Stimulated activated naive CD8-positive, alpha-beta T cell treated with anti-CD3 and anti-CD28 coated beads, Interleukin-15, amount 100 ng/mL, for 72 hours (primary cell): ENCODE measurements around the gene BDKRB2.
A peak's percentile ranks its signal among the peaks of the same experiment; 100 is the strongest.

ENCODE experiments used
- ATAC-seq: fragments of 150-1000 bp; cut with Tn5 transposase; 2 replicates; pipeline ENCODE4 v1.10.0; 2021; ENCODE audit warnings: mild to moderate bottlenecking, moderate library complexity
- DNase-seq, 2 donors: peaks; one replicate each; pipeline ENCODE4 v3.0.0; 2021 to 2022
- H3K27ac Mint-ChIP-seq, 2 donors: one replicate each; pipeline ENCODE4 v1.8.0; 2022; ENCODE audit warnings: mild to moderate bottlenecking in 2 of 2, mixed read lengths in 2 of 2, moderate library complexity in 2 of 2
- H3K27me3 Mint-ChIP-seq: one replicate; pipeline ENCODE4 v1.8.0; 2022; ENCODE audit warnings: mixed read lengths
- H3K4me1 Mint-ChIP-seq: one replicate; pipeline ENCODE4 v1.8.0; 2022; ENCODE audit warnings: mild to moderate bottlenecking, mixed read lengths
- H3K4me3 Mint-ChIP-seq, 2 donors: one replicate each; pipeline ENCODE4 v1.8.0; 2022; ENCODE audit warnings: mild to moderate bottlenecking in 2 of 2, mixed read lengths in 2 of 2, moderate library complexity in 1 of 2
- H3K9me3 Mint-ChIP-seq, 2 donors: one replicate each; pipeline ENCODE4 v1.8.0; 2022; ENCODE audit warnings: mixed read lengths in 2 of 2

BDKRB2 gene

GRCh38 chr14:96204151-96205058 lies at the start of gene BDKRB2:
Gene BDKRB2 (plus strand): TSS chr14:96204839. CDS start chr14:96237108, 32,269 bp downstream.
- ATAC-seq (peak; percentile 72), DNase-seq (peak; percentile 6 to 26)
- no peaks in the 10 kb centered on the region for H3K9me3 Mint-ChIP-seq
- peak within 1 kb of the TSS; percentile 7 to 53 for H3K4me3 Mint-ChIP-seq
- peaks cover 16% of the 10 kb centered on the region for H3K4me1 Mint-ChIP-seq
- peaks cover 71% of the 10 kb centered on the region for H3K27me3 Mint-ChIP-seq
- no peak within 1 kb of the TSS for H3K27ac Mint-ChIP-seq

GRCh38 chr14:96154900-96155299 lies 49.7 kb upstream of the BDKRB2 start:
- no peak for DNase-seq
- Mint-ChIP-seq H3K27ac (no peak overlapping the region), H3K27me3 (no peaks in the 10 kb centered on the region), H3K4me1 (no peaks in the 10 kb centered on the region), H3K9me3 (no peaks in the 10 kb centered on the region), H3K4me3 (no peak overlapping the region)
- ATAC-seq: no peak

GRCh38 chr14:96156804-96157760 lies 47.6 kb upstream of the BDKRB2 start:
- DNase-seq (no peak), ATAC-seq (no peak)
- no peaks in the 10 kb centered on the region for H3K9me3 Mint-ChIP-seq
- no peak overlapping the region for H3K4me3 Mint-ChIP-seq
- H3K4me1 Mint-ChIP-seq: no peaks in the 10 kb centered on the region
- no peak overlapping the region for H3K27ac Mint-ChIP-seq
- H3K27me3 Mint-ChIP-seq: no peaks in the 10 kb centered on the region

GRCh38 chr14:96158735-96159134 lies 45.9 kb upstream of the BDKRB2 start:
- Mint-ChIP-seq H3K4me3 (no peak overlapping the region), H3K4me1 (no peaks in the 10 kb centered on the region), H3K27me3 (no peaks in the 10 kb centered on the region), H3K27ac (no peak overlapping the region), H3K9me3 (no peaks in the 10 kb centered on the region)
- DNase-seq (no peak), ATAC-seq (no peak)

GRCh38 chr14:96160076-96160912 lies 44.3 kb upstream of the BDKRB2 start:
- Mint-ChIP-seq H3K4me1 (no peaks in the 10 kb centered on the region), H3K4me3 (no peak overlapping the region), H3K27ac (no peak overlapping the region), H3K9me3 (no peaks in the 10 kb centered on the region), H3K27me3 (peaks cover 5% of the 10 kb centered on the region)
- DNase-seq: no peak
- no peak for ATAC-seq

GRCh38 chr14:96160913-96161310 lies 43.7 kb upstream of the BDKRB2 start:
- no peaks in the 10 kb centered on the region for H3K4me1 Mint-ChIP-seq
- H3K9me3 Mint-ChIP-seq: no peaks in the 10 kb centered on the region
- H3K4me3 Mint-ChIP-seq: no peak overlapping the region
- no peak overlapping the region for H3K27ac Mint-ChIP-seq
- no peak for DNase-seq
- H3K27me3 Mint-ChIP-seq: peaks cover 8% of the 10 kb centered on the region
- no peak for ATAC-seq

GRCh38 chr14:96161636-96162035 lies 43.0 kb upstream of the BDKRB2 start:
- Mint-ChIP-seq H3K4me1 (no peaks in the 10 kb centered on the region), H3K9me3 (no peaks in the 10 kb centered on the region), H3K27me3 (peaks cover 8% of the 10 kb centered on the region), H3K4me3 (no peak overlapping the region), H3K27ac (no peak overlapping the region)
- DNase-seq (no peak), ATAC-seq (no peak)

- H3K9me3 Mint-ChIP-seq: no peaks in the 10 kb centered on the region
- no peak overlapping the region for H3K27ac Mint-ChIP-seq
- no peak for ATAC-seq
These were observed 42.4 kb upstream of the BDKRB2 start for GRCh38 chr14:96162265-96162664.

GRCh38 chr14:96162741-96163140 lies 41.9 kb upstream of the BDKRB2 start:
- H3K27ac Mint-ChIP-seq: no peak overlapping the region
- peaks cover 8% of the 10 kb centered on the region for H3K27me3 Mint-ChIP-seq
- H3K4me1 Mint-ChIP-seq: no peaks in the 10 kb centered on the region
- no peak overlapping the region for H3K4me3 Mint-ChIP-seq
- DNase-seq (no peak), ATAC-seq (no peak)
- no peaks in the 10 kb centered on the region for H3K9me3 Mint-ChIP-seq

More at GRCh38 chr14:96162265-96162664, 42.4 kb upstream of the BDKRB2 start:
- Mint-ChIP-seq H3K4me1 (no peaks in the 10 kb centered on the region), H3K27me3 (peaks cover 8% of the 10 kb centered on the region), H3K4me3 (no peak overlapping the region)
- no peak for DNase-seq

- Mint-ChIP-seq H3K27me3 (peaks cover 19% of the 10 kb centered on the region), H3K27ac (peak overlapping the region in 1 of 2 donors; percentile 68), H3K4me3 (no peak overlapping the region), H3K9me3 (no peaks in the 10 kb centered on the region), H3K4me1 (no peaks in the 10 kb centered on the region)
- ATAC-seq (no peak), DNase-seq (no peak)
These were observed 39.7 kb upstream of the BDKRB2 start for GRCh38 chr14:96164861-96165490.

GRCh38 chr14:96165493-96166436 lies 38.9 kb upstream of the BDKRB2 start:
- no peak overlapping the region for H3K27ac Mint-ChIP-seq
- peaks cover 21% of the 10 kb centered on the region for H3K27me3 Mint-ChIP-seq
- ATAC-seq (no peak), DNase-seq (no peak)
- no peak overlapping the region for H3K4me3 Mint-ChIP-seq
- no peaks in the 10 kb centered on the region for H3K4me1 Mint-ChIP-seq
- H3K9me3 Mint-ChIP-seq: no peaks in the 10 kb centered on the region

- Mint-ChIP-seq H3K27me3 (peaks cover 21% of the 10 kb centered on the region), H3K4me3 (no peak overlapping the region), H3K4me1 (no peaks in the 10 kb centered on the region), H3K27ac (no peak overlapping the region), H3K9me3 (no peaks in the 10 kb centered on the region)
- DNase-seq (no peak), ATAC-seq (no peak)
These were observed 38.0 kb upstream of the BDKRB2 start for GRCh38 chr14:96166461-96167223.
